DLD1 (cell line): Measurements from ENCODE around the gene CACNA1G.

Experiments
- in situ Hi-C: cut with HindIII; loops from 2 replicates; pipeline ENCODE4 v1.10.0; 2017; ENCODE audit warnings: low sequenced_read_pairs

Gene CACNA1G

GRCh38 chr17:50533185-50533584 is 27.3 kb upstream of the CACNA1G start:
- in situ Hi-C loops = no loop called here

GRCh38 chr17:50533720-50534148 is 26.8 kb upstream of the CACNA1G start:
- in situ Hi-C loops = no loop called here

- in situ Hi-C loops = no loop called here
Measured at GRCh38 chr17:50534222-50534978, 26.1 kb upstream of the CACNA1G start.

- in situ Hi-C loops = no loop called here
Measured at GRCh38 chr17:50534979-50535326, 25.6 kb upstream of the CACNA1G start.

GRCh38 chr17:50535407-50535806 is 25.1 kb upstream of the CACNA1G start:
- in situ Hi-C loops = no loop called here

GRCh38 chr17:50536683-50537646 is 23.6 kb upstream of the CACNA1G start:
- in situ Hi-C loops = no loop called here

GRCh38 chr17:50537721-50538548 is 22.6 kb upstream of the CACNA1G start:
- in situ Hi-C loops = no loop called here

GRCh38 chr17:50538549-50539410 is 21.7 kb upstream of the CACNA1G start:
- in situ Hi-C loops = no loop called here

- in situ Hi-C loops = no loop called here
Measured at GRCh38 chr17:50539762-50540559, 20.6 kb upstream of the CACNA1G start.

GRCh38 chr17:50540560-50541401 is 19.7 kb upstream of the CACNA1G start:
- in situ Hi-C loops = no loop called here

- in situ Hi-C loops = no loop called here
Measured at GRCh38 chr17:50541402-50541715, 19.2 kb upstream of the CACNA1G start.

- in situ Hi-C loops = no loop called here
Measured at GRCh38 chr17:50541716-50542688, 18.5 kb upstream of the CACNA1G start.

GRCh38 chr17:50542795-50543774 is 17.4 kb upstream of the CACNA1G start:
- in situ Hi-C loops = no loop called here

GRCh38 chr17:50544516-50544915 is 16.0 kb upstream of the CACNA1G start:
- in situ Hi-C loops = no loop called here

- in situ Hi-C loops = no loop called here
Measured at GRCh38 chr17:50545311-50545710, 15.2 kb upstream of the CACNA1G start.

GRCh38 chr17:50546701-50547034 is 13.8 kb upstream of the CACNA1G start:
- in situ Hi-C loops = no loop called here
